RWPE2 (cell line): ENCODE data around the gene TMEM236.

Experiments used
- ATAC-seq: fragments of 200-7000 bp; cut with Tn5 transposase; 3 replicates; pipeline ENCODE4 v1.9.1; 2021; ENCODE audit warnings: low read depth
- DNase-seq: peaks from one replicate; pipeline ENCODE4 v3.0.0-alpha.2; 2020; ENCODE audit warnings: low spot score
- H3K27ac ChIP-seq: fragments of 450-650 bp; 2 replicates; pipeline ENCODE4 v1.5.1; 2017; ENCODE audit warnings: mild to moderate bottlenecking; ENCODE audit not compliant: poor library complexity, severe bottlenecking
- H3K27me3 ChIP-seq: fragments of 250-450 bp; sonication (Bioruptor Pico); 2 replicates; pipeline ENCODE4 v1.5.1; 2021; ENCODE audit warnings: mild to moderate bottlenecking, moderate library complexity; ENCODE audit not compliant: insufficient read depth, poor library complexity, severe bottlenecking
- H3K36me3 ChIP-seq: fragments of 250-450 bp; sonication (Bioruptor Pico); 2 replicates; pipeline ENCODE4 v1.5.1; 2020; ENCODE audit warnings: low read depth, mild to moderate bottlenecking, moderate library complexity
- H3K4me1 ChIP-seq: fragments of 250-450 bp; sonication (Bioruptor Pico); 2 replicates; pipeline ENCODE4 v1.5.1; 2021; ENCODE audit warnings: mild to moderate bottlenecking, moderate library complexity; ENCODE audit not compliant: insufficient read depth, poor library complexity, severe bottlenecking
- H3K4me3 ChIP-seq: fragments of 250-450 bp; sonication (Bioruptor Pico); 2 replicates; pipeline ENCODE4 v1.5.1; 2021; ENCODE audit warnings: mild to moderate bottlenecking, moderate library complexity; ENCODE audit not compliant: severe bottlenecking
- H3K9me3 ChIP-seq: fragments of 250-450 bp; sonication (Bioruptor Pico); 2 replicates; pipeline ENCODE4 v1.5.1; 2021; ENCODE audit warnings: mild to moderate bottlenecking, moderate library complexity; ENCODE audit not compliant: severe bottlenecking
- TF ChIP-seq, protein P1 (sequence below): fragments of 450-650 bp; IDR thresholded peaks from one replicate; pipeline ENCODE4 v1.5.1; 2017; ENCODE audit warnings: mild to moderate bottlenecking, moderate library complexity; ENCODE audit not compliant: poor library complexity, severe bottlenecking

The TMEM236 gene

DNA sequence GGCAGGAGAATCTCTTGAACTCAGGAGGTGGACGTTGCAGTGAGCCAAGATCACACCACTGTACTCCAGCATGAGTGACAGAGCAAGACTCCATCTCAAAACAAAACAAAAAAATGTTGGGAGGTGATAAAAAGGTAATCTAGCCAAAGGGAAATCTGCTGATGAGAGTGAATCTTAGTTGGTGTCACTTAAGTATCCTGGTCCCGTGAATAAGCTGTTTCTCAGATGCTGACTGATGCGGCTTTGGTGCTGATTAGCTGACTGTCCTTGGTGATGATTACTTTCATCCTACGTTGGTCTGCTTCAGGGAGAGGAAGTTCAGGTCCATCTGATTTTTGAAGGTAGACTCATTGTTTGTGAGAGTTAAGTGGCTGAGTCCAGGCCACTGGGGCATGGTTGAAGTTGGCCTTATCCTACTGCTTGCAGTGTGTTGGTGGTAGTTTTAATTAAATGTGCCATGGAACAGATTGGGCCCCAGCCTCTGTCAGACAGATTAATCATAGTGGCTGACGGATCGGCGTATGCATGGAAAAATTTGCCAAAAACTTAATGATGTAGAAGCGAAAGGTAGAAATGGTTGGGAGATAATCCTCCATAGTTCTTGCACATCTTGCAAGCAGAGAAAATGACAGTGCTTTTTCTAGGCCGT lies 17.4 kb upstream of the TMEM236 start:
- Histone ChIP-seq H3K4me1 (no peaks in the 10 kb centered on the region), H3K36me3 (no peaks in the 10 kb centered on the region), H3K27me3 (no peaks in the 10 kb centered on the region), H3K27ac (no peak overlapping the region), H3K4me3 (no peak overlapping the region), H3K9me3 (no peaks in the 10 kb centered on the region)
- no peak for DNase-seq
- TF ChIP-seq, protein P1, sequence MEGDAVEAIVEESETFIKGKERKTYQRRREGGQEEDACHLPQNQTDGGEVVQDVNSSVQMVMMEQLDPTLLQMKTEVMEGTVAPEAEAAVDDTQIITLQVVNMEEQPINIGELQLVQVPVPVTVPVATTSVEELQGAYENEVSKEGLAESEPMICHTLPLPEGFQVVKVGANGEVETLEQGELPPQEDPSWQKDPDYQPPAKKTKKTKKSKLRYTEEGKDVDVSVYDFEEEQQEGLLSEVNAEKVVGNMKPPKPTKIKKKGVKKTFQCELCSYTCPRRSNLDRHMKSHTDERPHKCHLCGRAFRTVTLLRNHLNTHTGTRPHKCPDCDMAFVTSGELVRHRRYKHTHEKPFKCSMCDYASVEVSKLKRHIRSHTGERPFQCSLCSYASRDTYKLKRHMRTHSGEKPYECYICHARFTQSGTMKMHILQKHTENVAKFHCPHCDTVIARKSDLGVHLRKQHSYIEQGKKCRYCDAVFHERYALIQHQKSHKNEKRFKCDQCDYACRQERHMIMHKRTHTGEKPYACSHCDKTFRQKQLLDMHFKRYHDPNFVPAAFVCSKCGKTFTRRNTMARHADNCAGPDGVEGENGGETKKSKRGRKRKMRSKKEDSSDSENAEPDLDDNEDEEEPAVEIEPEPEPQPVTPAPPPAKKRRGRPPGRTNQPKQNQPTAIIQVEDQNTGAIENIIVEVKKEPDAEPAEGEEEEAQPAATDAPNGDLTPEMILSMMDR: no peak
- no peak for ATAC-seq

DNA sequence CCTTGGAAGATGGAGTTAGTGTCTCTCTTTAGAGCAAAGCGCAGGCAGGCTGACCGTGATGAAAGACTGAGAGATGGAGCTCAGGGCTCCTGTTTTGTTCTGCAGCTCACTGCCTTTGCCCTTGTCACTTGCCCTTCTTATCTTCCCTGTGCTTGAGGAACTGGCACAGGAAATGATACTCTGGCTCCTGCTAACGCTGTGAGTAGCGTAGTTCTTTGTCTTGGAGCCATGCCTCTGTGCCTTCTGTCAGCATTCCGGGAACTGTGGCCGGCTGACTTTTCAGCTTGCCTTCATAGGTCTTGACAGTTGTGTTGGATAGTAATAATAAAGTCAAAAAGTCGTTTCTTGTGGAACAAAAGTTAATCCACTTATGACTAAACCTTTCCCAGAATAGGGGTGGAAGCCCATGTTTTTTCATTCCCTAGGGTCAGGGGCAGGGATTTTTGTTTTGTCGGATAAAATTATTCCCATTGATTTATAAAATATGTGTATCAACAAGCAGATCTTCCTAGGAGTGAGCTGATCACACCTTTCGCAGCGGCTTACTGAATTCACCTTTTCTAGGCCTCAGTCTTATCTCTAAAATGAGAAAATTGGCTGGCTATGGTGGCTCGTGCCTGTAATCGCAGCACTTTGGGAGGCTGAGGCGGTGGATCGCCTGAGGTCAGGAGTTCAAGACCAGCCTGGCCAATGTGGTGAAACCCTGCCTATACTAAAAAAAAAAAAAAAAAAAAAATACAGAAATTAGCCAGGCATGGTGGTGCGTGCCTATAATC lies 16.6 kb upstream of the TMEM236 start:
- H3K36me3 ChIP-seq: no peaks in the 10 kb centered on the region
- H3K27me3 ChIP-seq: no peaks in the 10 kb centered on the region
- no peak overlapping the region for H3K4me3 ChIP-seq
- TF ChIP-seq, protein P1: no peak
- H3K4me1 ChIP-seq: no peaks in the 10 kb centered on the region
- ATAC-seq: no peak
- DNase-seq: no peak
- no peak overlapping the region for H3K27ac ChIP-seq
- H3K9me3 ChIP-seq: no peaks in the 10 kb centered on the region

DNA sequence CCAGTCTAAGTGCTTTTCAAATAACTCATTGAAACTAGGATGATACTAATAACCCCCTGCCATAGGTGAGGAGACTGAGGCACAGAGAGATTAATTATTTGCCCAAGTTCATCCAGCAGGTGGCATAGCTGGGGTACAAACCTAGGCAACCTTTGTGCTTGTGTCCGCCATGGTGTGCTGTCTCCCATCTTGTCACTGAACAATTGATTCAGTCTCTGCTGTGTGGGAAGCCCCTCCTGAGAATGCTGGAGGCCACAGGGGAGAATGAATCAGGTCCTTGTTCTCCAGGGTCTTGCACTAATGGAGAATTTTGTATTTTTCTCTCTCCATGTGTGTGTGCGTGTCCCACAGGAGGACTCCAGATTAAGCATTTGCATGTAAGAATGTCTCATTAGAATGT lies 15.8 kb upstream of the TMEM236 start:
- ATAC-seq: no peak
- H3K36me3 ChIP-seq: no peaks in the 10 kb centered on the region
- DNase-seq: no peak
- no peaks in the 10 kb centered on the region for H3K27me3 ChIP-seq
- TF ChIP-seq, protein P1: no peak
- H3K4me1 ChIP-seq: no peaks in the 10 kb centered on the region
- H3K27ac ChIP-seq: no peak overlapping the region
- H3K9me3 ChIP-seq: no peaks in the 10 kb centered on the region
- no peak overlapping the region for H3K4me3 ChIP-seq

DNA sequence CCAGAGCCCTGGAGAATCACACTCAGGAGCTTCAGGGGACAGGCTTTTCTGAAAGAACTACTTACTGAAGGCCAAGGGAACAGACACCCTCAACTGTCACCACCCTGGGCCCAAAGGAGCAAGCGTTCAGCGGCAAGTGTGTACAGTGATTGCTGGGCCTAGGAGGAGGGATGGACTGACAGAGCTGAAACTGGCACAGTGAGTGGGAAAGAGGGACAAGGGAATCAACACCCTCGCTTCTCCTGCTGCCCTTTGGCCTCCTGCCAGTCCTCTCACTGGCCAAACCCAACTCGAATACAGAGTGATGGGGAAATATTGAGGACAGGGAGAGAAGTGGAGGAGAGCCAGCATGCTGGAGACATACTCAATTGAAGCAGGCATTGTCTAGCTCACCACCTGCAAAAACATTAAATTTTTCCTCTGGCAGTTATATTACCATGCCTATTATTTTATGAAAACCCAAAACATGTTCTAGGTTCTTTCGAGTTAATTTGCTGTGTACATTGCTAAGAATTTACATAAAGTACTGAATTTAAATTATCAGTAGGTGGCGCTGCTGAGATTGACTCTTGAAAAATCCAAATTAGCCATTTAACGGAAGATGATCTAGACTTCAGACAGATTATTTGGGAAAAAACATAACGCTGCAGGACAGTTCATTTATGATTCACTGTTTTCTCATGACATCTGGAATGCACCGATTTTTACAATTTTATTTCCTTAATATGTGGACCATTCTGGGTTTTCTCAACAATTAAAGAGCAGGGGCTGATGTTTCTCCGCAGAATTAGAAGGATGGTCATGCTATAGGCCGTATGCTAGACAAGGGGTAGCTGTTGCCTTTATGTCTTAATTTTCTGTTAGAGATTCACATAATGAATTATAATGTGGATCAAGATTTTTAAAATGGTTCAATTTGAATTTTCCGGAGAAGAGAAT lies 14.7 kb upstream of the TMEM236 start:
- Histone ChIP-seq H3K27me3 (no peaks in the 10 kb centered on the region), H3K4me3 (no peak overlapping the region), H3K36me3 (no peaks in the 10 kb centered on the region), H3K4me1 (no peaks in the 10 kb centered on the region), H3K27ac (no peak overlapping the region), H3K9me3 (no peaks in the 10 kb centered on the region)
- no peak for ATAC-seq
- no peak for DNase-seq
- TF ChIP-seq, protein P1: peak; percentile 86
